ENCODE data around the gene C2CD4C.
"Not testable (repeated sequence)": the region's sequence is repeated elsewhere in the genome, so short reads cannot be mapped to it uniquely, and the experiment has no call there.

Gene C2CD4C

DNA sequence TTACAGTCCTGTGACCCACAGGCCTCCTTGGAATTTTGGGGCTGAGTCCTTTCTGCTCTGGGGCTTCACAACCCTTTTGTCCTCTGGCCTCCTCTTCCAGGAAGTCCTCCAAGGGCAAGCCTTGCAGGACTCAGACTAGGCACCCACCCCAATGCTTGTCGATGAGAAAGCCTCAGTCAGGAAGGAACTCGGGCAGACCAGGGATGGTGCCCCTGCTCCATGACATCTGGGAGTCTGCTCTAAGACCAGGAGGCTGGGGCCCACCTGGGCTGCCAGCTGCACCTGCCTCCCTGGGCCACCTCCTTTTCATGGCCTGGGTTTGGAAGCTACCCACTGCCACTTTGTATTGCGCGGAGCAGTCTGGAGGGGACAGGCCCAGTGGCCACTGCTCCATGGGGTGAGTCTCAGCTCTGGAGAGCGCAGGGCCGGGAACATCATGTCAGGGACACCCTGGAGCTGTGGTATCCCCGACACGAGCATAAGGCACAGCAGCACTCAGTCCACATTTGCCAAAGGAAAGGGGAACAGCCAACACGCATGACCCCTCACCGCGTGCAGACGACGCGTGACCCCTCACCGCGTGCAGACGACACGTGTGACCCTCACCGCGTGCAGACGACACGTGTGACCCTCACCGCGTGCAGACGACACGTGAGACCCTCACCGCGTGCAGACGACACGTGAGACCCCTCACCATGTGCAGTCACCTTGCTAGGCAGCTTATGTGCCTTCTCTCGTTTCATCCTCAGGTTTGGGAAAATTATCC is 10.8 kb downstream of the C2CD4C start:
- DNase-seq, result no peak

- no peak for DNase-seq
Measured at GRCh38 chr19:397321-397720, 11.6 kb downstream of the C2CD4C start.

GRCh38 chr19:395467-395866 is 13.5 kb downstream of the C2CD4C start:
- DNase-seq, result no peak

DNA sequence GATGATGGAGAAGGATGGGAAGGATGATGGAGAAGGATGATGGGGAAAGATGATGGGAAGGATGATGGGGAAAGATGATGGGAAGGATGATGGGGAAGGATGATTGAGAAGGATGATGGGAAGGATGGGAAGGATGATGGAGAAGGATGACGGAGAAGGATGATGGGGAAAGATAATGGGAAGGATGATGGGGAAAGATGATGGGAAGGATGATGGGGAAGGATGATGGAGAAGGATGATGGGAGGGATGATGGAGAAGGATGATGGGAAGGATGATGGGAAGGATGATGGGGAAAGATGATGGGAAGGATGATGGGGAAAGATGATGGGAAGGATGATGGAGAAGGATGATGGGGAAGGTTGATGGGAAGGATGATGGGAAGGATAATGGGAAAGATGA is 14.1 kb downstream of the C2CD4C start:
- not testable (repeated sequence) for DNase-seq

DNA sequence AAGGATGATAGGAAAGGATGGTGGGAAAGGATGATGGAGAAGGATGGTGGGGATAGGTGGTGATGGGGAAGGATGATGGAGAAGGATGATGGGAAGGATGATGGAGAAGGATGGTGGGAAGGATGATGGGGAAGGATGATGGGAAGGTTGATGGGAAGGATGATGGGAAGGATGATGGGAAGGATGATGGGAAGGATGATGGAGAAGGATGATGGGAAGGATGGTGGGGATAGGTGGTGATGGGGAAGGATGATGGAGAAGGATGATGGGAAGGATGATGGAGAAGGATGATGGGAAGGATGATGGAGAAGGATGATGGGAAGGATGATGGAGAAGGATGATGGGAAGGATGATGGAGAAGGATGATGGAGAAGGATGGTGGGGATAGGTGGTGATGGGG is 15.4 kb downstream of the C2CD4C start:
- DNase-seq, result not testable (repeated sequence)

- no peak for DNase-seq
Measured at GRCh38 chr19:392375-392970, 16.5 kb downstream of the C2CD4C start.

DNA sequence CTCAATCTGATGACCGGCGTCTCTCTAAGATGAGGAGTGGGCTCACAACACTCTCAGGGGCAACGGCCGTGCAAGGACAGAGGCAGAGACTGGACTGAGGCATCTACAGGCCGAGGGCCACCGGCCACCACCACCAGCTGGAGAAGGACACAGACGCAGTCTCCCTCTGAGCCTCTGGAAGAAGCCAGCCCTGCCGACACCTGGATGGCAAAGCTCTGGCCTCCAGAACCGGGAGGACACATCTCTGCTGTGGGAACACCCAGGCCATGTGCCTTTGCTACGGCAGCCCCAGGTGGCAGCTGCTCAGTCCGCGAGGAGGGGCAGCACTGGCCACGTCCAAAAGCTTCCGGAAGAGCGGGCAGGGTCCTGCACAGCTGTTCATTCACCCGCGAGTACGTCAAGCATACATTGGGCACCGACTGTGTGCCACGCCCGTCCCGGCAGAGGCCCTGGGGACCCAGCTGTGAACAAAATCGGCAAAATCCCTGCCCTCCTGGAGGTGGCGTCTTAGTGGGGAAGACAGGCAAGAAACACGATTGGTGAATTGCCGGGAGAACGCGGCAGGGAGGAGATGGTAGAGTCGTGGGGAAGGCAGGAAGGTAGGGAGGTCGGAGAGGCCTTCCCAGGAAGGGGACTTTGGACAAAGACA is 17.1 kb downstream of the C2CD4C start:
- no peak for DNase-seq

GRCh38 chr19:391207-391557 is 17.8 kb downstream of the C2CD4C start:
- DNase-seq, result no peak

DNA sequence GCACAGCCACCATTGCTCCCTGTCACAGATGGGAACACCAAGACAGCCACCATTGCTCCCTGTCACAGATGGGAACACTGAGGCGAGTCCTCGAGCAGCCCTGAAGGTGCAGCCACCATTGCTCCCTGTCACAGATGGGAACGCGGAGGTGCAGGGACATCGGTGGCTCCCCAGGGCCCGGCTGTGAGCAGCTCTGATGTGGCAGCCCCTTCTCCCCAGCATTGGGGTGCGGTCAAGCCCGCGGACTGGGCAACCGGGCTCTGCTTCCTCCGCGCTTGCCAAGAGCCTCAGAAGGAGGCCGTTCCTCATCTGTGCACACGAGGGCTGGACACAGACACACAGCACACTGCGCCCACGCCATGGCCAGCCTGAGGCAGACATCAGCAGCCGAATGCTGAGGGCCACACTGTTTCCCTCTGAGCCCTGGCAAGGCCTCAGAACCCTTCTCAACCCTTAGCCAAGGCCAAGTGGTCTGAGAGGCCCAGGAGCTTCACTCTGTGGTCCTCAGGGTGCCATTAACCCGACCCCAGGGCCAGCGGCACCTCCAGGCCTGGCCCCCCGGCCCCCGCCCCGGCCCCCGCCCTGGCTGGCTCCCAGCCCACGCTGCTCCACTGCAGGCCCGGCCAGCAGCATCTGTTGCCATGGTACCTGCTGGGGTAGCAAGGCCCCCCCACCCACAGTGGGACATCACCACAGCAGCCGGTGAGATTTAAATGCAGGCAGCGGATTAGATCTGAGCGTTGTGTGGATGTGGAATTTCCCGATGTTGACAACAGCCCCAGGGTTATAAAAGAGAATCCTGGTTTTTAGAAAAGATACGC is 18.4 kb downstream of the C2CD4C start:
- no peak for DNase-seq

DNA sequence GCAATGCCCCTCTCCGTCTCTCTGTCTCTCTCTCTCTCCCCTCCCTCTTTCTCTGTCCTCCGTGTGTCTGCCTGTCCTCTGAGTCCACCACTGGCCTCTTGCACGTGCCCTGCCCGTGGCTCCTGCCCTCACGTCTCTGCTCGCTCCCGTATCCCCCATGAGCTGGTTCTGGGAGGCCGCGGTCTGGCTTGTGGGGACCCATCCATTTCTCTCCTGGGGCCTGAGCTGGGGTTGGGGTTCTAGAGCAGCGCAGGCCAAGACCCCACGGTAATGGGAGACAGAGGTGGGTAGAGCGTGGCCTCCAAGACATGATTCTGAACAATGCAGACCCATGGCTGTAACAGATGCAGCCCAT is 19.0 kb downstream of the C2CD4C start:
- no peak for DNase-seq

DNA sequence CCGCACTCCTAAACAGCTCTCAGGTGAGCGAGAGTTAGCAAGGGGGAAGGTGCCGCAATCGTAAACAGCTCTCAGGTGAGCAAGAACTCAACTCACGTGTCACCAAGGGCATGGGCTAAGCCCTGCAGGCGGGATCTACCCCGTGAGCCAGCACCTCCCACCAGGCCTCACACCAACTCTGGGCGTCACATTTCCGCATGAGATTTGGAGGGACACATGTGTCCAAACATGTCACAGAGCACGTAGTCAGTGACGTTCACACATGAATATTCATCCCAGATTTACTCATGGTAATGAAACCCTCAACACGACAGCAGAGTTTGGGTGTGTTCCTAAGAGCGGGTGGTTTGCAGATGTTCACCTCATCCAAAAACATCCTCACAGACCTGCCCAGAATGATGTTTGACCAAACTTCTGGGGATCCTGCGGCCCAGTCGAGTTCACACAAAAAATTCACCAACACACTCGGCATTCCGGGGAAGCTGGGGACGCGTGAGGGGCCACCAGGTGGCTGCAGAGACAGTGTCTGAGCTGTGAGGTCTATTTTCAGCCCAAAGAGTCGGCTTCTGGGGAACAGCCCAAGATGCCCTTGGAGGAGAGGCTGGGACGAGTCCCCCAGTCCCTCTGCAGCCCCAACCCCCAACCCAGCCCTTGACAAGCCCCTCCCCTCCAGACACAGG is 19.6 kb downstream of the C2CD4C start:
- no peak for DNase-seq

- no peak for DNase-seq
Measured at GRCh38 chr19:388691-389090, 20.3 kb downstream of the C2CD4C start.

DNA sequence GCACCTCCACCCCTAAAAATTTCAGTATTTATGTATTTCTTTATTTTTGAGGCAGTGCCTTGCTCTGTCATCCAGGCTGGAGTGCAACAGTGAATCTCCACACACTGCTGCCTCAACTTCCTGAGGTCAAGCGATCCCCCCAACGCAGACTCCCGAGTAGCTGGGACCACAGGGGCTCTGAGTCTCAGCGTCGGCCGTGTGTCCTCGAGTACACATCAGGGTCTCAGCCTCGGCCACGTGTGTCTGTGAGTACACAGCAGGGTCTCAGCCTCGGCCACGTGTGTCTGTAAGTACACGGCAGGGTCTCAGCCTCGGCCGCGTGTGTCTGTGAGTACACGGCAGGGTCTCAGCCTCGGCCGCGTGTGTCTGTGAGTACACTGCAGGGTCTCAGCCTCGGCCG is 21.2 kb downstream of the C2CD4C start:
- no peak for DNase-seq

GRCh38 chr19:386632-387301 is 22.2 kb downstream of the C2CD4C start:
- DNase-seq, result not testable (repeated sequence)

- not testable (repeated sequence) for DNase-seq
Measured at GRCh38 chr19:386189-386588, 22.8 kb downstream of the C2CD4C start.

GRCh38 chr19:384799-385169 is 24.2 kb downstream of the C2CD4C start:
- no peak for DNase-seq

- DNase-seq, result no peak
Measured at GRCh38 chr19:383922-384798, 24.8 kb downstream of the C2CD4C start.

DNA sequence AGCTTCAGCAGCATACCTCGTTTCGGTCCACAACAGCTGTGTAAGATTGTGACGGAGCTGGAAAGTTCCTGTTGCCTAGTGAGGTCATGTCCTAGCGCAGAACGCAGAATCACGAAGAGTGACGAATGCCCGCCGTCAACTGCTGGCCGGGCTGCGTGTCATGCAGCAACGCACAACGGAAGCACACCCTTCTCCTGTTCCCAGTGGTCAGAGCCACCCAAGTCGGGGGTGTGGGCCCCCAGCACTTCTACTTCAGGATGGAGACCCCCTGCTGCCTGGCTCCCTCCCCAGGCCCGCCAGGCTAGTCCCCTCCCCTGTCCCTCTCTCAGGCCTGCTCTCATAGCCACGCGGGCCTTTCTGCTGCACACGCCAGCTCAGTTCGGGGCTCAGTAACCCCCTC is 25.9 kb downstream of the C2CD4C start:
- no peak for DNase-seq

GRCh38 chr19:382578-382977 is 26.4 kb downstream of the C2CD4C start:
- DNase-seq, result not testable (repeated sequence)

DNA sequence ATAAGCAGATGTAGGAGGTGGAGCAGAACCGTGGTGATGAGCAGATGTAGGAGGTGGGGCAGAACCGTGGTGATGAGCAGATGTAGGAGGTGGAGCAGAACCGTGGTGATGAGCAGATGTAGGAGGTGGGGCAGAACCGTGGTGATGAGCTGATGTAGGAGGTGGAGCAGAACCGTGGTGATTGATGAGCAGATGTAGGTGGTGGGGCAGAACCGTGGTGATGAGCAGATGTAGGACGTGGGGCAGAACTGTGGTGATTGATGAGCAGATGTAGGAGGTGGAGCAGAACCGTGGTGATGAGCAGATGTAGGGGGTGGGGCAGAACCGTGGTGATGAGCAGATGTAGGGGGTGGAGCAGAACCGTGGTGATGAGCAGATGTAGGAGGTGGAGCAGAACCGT is 27.0 kb downstream of the C2CD4C start:
- DNase-seq, result not testable (repeated sequence)

DNA sequence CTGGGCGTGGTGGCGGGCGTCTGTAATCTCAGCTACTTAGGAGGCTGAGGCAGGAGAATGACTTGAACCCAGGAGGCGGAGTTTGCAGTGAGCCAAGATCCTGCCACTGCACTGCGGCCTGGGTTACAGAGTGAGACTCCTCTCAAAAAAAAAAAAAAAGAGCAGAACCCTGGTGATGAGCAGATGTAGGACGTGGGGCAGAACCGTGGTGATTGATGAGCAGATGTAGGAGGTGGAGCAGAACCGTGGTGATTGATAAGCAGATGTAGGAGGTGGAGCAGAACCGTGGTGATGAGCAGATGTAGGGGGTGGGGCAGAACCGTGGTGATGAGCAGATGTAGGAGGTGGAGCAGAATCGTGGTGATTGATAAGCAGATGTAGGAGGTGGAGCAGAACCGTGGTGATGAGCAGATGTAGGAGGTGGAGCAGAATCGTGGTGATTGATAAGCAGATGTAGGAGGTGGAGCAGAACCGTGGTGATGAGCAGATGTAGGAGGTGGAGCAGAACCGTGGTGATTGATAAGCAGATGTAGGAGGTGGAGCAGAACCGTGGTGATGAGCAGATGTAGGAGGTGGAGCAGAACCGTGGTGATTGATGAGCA is 28.2 kb downstream of the C2CD4C start:
- not testable (repeated sequence) for DNase-seq
